Tracheal epithelial cell (primary cell): ENCODE data around the gene WBP2NL. TPM values are rescaled to one million over a fixed set of nuclear protein-coding genes. Genes with fewer than 3 reads are reported as not detected.

Source experiments
- total RNA-seq: library from RNA; depleted of rRNA; stranded (reverse); fragments of >200 nt; gene quantifications from 2 replicates; pipeline ENCODE4 v1.2.1, GENCODE V29; 2014

Gene WBP2NL
- under 0.01 TPM in 1 of 2 replicates, not detected in the other for total RNA-seq

DNA sequence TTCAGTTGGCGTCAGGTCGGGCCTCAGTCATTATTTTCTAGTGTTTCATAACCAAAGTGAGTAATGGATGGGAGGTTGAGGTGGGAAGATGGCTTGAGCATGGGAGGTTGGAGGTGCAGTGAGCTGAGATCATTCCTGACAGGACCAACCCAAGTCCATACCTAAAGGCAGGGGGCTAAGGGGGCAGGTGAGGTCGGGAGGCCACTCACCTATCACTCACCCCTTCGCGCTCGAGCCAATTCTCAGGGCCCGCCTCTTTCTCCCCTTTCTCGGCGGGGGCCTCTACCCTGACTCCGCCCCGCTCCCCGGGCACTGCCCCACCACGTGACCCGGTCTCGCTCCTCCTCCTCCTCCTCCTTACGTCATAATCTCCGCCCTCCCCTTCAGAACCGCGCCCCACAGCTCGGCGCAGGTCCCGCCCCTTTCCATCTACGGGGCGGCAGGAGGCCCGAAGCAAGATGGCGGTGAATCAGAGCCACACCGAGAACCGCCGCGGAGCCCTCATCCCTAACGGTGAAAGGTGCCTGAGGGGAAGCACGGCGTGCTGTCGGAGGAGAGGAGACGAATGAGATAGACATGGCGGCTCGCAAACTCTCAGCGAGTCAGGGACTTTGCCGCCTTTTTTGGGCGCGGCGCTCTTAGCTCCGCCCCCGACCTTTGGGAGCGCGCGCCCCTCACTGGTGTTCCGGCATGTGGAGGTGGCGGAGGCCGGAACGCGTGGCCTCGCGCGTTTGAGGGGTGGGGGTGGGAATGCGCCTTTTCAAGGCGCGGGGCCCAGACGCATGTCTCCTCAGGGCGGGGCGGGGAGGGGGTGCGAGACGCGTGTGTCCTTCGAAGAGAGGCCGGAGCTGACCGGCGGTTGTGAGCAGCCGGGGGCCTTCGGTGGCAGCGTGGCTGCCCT lies at the start of gene WBP2NL:
Gene WBP2NL, plus strand, starts transcription at position 428 of the 901 bp plus-strand sequence. Its CDS starts 31 bp downstream, at position 459.

DNA sequence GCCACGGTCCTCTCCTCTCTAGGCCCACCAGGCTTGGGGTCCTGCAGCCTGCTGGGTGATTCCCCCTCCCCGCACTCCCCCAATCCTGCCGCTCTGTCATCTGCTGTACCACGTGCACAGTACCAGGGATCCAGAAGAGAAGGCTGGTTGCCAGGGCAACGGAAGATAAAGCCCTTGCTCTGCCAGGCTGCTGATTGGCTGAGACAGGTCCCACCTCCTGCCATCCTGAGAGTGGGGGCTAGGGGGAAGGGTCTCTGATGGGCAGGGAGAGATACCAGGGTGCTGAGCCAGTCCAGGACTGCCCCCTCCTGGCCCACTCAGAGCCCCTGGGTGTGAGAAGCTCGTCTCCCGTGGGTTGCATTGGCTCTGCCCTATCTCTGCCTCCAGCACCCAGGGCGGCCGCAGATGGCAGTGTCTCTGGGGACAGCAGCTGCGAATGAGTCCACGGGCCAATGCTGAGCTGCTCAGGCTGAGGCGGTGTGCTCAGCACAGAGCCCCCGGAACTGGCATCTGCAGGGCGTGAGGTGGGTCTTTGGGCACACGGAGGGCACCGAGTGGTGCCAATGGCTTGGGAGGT lies 46.6 kb upstream of the WBP2NL start, which contains the start of gene SMIM45:
Gene SMIM45, plus strand, starts transcription at position 253 of the 577 bp plus-strand sequence.

GRCh38 chr22:41969110-41969646 lies 29.4 kb upstream of the WBP2NL start, which contains the start of gene SEPTIN3:
Gene SEPTIN3 (plus strand): TSS chr22:41969443. CDS start chr22:41971493, 2,050 bp downstream.

GRCh38 chr22:42070517-42071422 lies 72.2 kb downstream of the WBP2NL start, which contains the start of gene NAGA:
Gene NAGA (minus strand): TSS chr22:42070812. CDS start chr22:42070297, 515 bp downstream.

DNA sequence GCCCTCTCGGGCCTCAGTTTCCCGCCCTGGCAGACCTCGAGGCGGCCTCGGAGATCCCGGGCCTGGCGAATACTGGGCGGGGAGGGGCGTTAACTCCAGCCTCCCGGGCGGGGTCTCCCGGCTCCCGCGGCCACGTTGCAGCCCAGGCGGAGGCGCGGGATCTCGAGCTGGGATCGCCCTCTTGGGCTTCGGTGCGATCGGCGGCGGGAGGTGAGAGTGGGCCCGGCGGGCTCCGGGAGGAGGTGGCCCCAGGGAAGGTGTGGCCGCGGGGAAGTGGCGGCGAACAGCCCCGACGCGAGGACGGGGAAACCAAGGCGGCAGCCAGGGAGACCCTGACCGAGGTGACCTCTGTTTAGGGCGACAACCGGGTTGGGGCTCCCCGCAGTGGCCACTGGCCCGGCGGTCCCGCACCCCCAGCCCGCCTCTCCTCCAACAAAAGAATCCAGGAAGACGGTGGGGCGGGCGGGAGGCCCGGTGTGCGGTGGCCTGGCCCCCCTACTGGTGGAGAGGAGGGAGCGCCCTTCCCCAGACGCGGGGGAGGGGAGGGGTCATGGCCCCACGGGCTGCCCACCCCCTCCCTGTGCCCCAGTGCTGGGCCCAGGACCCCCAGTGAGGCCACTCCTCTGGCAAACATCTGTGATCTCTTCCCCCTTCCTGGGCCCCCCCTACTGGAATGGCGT lies 75.7 kb downstream of the WBP2NL start, which contains the start of gene PHETA2:
Gene PHETA2, plus strand, starts transcription at position 117 of the 680 bp plus-strand sequence. CDS start 3,046 bp downstream, outside the sequence.

Other genes with a start within 250 kb of the WBP2NL start
- gene CCDC134, start 198.1 kb upstream of the WBP2NL start, total RNA-seq, result 10.4 and 11.8 TPM in 2 replicates
- gene SREBF2, start 165.7 kb upstream of the WBP2NL start, total RNA-seq, result 68.4 and 91.0 TPM in 2 replicates
- gene SHISA8, start 83.7 kb upstream of the WBP2NL start, total RNA-seq, result not detected in 2 replicates
- gene TNFRSF13C, start 72.0 kb upstream of the WBP2NL start, total RNA-seq, result under 0.01 TPM in 1 of 2 replicates, not detected in the other
- 3.2 and 7.7 TPM in 2 replicates for gene CENPM, start 51.6 kb upstream of the WBP2NL start, total RNA-seq
- 0.24 TPM in 1 of 2 replicates, not detected in the other for gene SEPTIN3, start 29.3 kb upstream of the WBP2NL start, total RNA-seq
- gene NAGA, start 72.0 kb downstream of the WBP2NL start, total RNA-seq, result 23.9 and 28.2 TPM in 2 replicates
- 5.1 and 6.7 TPM in 2 replicates for gene PHETA2, start 75.5 kb downstream of the WBP2NL start, total RNA-seq
- 3.9 and 4.7 TPM in 2 replicates for gene SMDT1, start 80.9 kb downstream of the WBP2NL start, total RNA-seq
- 32.3 and 41.6 TPM in 2 replicates for gene NDUFA6, start 92.0 kb downstream of the WBP2NL start, total RNA-seq
- 0.24 and 0.85 TPM in 2 replicates for gene CYP2D6, start 132.0 kb downstream of the WBP2NL start, total RNA-seq